Endothelial cell of umbilical vein (primary cell): Measurements from ENCODE around the gene AKAP6.

Experiments
- EZH2 ChIP-seq: IDR thresholded peaks from 2 replicates; pipeline ENCODE4 v1.6.1; 2012; ENCODE audit warnings: borderline replicate concordance, low read depth, mild to moderate bottlenecking, moderate library complexity, low read length, inconsistent platforms; ENCODE audit not compliant: severe bottlenecking
- POLR2A ChIP-seq: IDR thresholded peaks from 2 replicates; pipeline ENCODE4 v1.6.1; 2012; ENCODE audit warnings: low read depth, mild to moderate bottlenecking, control low read depth, low read length
- POLR2AphosphoS5 ChIP-seq: IDR thresholded peaks from 2 replicates; pipeline ENCODE4 v1.6.1; 2012; ENCODE audit warnings: low read depth, mild to moderate bottlenecking, control low read depth, low read length, moderate library complexity; ENCODE audit not compliant: insufficient read depth
- TF ChIP-seq, protein P1 (sequence below), 2 donors: IDR thresholded peaks; 1 replicate in 1 of 2; 2 replicates in 1 of 2; pipeline ENCODE4 v1.5.1; 2011; ENCODE audit warnings: low read length in 2 of 2, mild to moderate bottlenecking in 2 of 2, moderate library complexity in 2 of 2, control low read depth in 1 of 2, inconsistent platforms in 1 of 2, low read depth in 1 of 2; ENCODE audit not compliant: insufficient read depth in 1 of 2; ENCODE audit errors: extremely low read depth in 1 of 2

DNA sequence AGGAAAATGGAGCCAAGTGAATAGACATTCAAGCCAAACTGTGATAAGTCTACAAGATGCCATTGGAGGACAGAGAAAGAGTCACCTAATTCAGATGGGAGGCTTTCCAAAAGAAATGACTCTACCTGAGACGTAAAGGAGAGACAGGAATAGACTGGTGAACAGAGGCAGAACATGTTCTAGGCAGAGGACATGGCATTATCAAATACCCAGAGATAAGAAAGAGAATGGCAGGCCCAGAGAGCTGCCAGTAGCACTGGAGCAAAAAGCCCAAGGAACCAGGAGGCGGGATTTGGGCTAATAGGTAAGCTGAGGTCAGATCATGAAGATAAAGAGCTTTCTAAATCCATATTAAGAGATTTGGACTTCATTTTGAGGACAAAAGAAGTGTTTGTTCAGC lies 207.1 kb downstream of the AKAP6 start:
- TF ChIP-seq, protein P1, sequence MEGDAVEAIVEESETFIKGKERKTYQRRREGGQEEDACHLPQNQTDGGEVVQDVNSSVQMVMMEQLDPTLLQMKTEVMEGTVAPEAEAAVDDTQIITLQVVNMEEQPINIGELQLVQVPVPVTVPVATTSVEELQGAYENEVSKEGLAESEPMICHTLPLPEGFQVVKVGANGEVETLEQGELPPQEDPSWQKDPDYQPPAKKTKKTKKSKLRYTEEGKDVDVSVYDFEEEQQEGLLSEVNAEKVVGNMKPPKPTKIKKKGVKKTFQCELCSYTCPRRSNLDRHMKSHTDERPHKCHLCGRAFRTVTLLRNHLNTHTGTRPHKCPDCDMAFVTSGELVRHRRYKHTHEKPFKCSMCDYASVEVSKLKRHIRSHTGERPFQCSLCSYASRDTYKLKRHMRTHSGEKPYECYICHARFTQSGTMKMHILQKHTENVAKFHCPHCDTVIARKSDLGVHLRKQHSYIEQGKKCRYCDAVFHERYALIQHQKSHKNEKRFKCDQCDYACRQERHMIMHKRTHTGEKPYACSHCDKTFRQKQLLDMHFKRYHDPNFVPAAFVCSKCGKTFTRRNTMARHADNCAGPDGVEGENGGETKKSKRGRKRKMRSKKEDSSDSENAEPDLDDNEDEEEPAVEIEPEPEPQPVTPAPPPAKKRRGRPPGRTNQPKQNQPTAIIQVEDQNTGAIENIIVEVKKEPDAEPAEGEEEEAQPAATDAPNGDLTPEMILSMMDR (IDR thresholded peaks at IDR 0.05; ENCODE audit: extremely low read depth in 1 of 2, insufficient read depth in 1 of 2, low read depth in 1 of 2, low read length in 2 of 2), result no peak
- TF ChIP-seq POLR2AphosphoS5 (no peak), EZH2 (no peak), POLR2A (no peak)
